HG02852 (cell line): ENCODE measurements around the gene PSPN.
"Not testable (repeated sequence)": the region's sequence is repeated elsewhere in the genome, so short reads cannot be mapped to it uniquely, and the experiment has no call there.

Experiments used
- ATAC-seq: cut with Tn5 transposase; IDR thresholded peaks from one replicate; pipeline ENCODE4 v1.9.1; 2021; ENCODE audit warnings: mild to moderate bottlenecking, moderate library complexity; ENCODE audit not compliant: unreplicated experiment

The PSPN gene

GRCh38 chr19:6406401-6406800 lies 30.7 kb upstream of the PSPN start:
- ATAC-seq = no peak

DNA sequence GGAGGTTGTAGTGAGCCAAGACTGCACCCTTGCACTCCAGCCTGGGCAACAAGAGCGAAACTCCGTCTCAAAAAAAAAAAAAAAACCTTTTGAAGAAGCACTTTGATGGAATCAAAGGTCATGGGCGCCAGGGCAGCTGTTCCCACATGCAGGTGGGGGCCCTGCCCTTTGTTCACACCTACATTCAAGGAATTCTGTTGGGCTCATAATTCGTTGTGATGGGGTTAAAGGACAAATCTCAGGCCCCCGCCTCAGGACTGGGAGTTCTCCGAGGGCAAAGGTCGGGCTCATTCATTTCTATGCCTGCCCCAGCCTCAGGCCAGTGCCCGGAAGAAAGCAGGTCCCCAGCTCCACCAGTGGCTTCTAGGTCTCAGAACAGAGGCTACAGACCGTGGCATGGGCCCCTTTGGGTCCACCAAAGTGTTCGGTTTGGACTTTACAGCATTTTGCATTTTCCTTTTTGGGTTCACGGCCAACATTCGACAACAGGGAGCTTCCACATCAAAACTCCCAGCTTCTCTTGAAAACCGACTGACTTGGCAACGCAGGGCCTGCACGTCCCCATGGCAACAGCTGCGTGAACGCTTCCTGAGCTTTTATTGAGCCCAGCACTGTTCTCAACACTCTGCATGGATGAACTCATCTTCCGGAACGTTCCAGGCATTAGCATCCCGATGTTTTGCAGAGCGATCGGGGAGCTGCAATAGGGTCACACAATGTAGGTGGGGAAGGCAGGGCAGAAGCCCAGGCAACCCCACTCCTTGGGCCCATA lies 27.3 kb upstream of the PSPN start:
- no peak for ATAC-seq

- ATAC-seq = no peak
Observed at GRCh38 chr19:6402058-6402457, 26.3 kb upstream of the PSPN start.

DNA sequence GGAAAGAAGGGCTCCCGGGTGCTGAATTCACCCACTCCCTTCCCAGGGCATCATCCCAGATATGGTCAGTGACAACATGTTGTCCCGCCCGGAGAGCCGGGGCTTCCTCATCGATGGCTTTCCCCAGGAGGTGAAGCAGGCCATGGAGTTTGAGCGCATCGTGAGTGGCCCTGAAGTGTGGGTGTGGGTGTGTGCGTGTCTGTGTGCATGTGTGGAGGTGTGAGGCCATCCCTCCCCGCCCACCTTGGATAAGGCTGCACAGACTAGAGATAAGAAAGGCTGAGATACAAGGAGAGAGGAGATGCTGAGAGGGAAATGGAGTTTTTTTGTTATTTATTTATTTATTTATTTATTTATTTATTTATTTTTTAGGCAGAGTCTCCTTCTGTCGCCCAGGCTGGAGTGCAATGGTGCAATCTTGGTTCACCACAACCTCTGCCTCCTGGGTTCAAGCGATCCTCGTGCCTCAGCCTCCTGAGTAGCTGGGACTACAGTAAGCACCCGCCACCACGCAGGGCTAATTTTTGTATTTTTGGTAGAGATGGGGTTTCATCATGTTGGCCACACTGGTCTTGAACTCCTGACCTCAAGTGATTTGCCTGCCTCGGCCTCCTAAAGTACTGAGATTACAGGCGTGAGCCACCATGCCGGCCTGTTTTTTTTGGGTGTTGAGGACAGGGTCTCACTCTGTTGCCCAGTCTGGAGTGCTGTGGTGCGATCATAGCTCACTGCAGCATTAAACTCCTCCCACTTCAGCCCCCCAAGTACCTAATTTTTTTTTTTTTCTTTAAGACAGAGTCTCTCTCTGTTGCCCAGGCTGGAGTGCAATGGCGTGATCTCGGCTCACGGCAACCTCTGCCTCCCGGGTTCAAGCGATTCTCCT lies 24.6 kb upstream of the PSPN start:
- not testable (repeated sequence) for ATAC-seq

GRCh38 chr19:6396305-6396704 lies 20.6 kb upstream of the PSPN start:
- ATAC-seq = no peak

GRCh38 chr19:6394831-6395230 lies 19.1 kb upstream of the PSPN start:
- ATAC-seq = no peak

DNA sequence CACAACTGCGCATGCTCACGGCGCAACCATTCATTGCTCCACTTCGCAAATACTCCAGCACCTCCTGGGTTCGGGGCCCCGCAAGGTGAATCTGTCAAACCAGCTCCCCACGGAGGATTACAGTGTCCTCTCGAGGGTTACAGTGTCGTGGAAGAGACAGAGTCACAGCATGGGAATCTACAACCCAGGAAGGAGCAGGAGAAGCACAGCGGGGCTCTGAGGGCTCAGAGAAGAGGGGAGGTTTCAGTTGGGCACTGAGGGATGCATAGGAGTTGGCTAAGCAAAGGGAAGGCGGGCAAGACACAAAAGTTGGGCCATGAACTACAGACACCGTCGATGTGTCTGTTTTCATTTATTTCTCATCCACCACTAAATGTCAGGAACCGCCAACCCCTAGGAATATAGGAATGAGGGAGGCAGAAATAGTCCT lies 18.3 kb upstream of the PSPN start:
- ATAC-seq = no peak

- ATAC-seq = peak; percentile 81
Observed at GRCh38 chr19:6393074-6393982, 17.6 kb upstream of the PSPN start, which contains the start of gene GTF2F1. TSS of gene GTF2F1 (minus strand) at chr19:6393164. CDS start at chr19:6392995, 169 bp downstream.

DNA sequence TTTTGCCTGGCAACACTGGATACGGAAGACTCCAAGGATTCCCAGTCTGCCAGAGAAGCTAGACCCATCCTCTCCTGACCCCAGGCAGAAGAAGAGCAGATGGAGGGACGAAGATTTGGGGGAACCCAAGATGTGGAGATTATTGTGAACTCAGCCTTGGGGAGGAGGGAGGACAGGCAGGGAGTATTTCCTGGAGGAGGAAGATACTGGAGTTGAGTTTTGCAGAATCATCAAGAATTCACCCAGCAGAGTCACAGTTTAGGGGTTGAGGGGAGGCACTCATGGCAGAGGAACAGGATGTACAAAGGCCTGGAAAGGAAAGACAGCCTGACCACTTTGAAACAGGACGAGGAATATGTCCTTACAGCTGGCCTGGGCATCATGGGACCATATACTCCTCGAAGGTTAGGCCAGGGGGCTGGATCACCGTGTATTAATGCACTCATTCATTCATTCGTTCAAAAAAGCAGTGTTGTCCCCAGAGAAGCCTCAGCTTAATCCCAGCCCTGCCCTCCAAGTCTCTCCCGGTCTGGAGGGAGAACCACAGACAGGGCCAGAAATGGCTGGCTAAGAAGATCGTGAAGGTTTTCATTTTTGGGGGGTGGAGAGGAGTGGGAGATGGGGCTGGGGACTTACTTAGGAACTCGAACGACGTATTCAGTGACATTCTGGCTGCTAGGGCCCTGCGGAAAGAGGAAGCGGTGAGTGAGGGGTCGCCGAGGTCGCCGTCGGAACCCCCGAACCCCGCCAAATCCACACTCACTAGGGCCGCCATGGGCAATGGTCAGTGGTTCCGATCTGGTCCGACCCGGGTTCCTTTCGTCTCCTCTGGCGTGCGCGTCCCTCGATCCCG lies 16.7 kb upstream of the PSPN start:
- no peak for ATAC-seq

DNA sequence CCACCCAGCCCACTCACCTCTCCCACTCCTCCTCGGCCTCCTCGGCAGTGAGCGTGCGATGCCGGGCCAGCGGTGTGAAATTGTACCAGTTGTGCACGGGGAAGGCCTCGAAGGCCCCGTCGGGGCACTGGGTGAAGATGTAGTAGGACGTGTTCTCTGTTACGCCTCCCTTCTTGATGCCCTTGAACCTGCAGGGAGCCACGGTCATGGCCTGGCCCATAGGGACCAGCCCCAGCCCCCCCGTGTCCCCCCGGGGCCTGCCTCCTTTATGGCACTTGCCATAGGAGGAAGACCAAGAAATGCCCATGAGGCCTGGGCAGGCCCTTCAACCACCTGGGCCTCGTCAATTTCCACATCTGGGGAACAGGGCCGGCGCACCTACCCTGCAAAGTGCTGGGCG lies 11.6 kb upstream of the PSPN start:
- ATAC-seq = no peak

DNA sequence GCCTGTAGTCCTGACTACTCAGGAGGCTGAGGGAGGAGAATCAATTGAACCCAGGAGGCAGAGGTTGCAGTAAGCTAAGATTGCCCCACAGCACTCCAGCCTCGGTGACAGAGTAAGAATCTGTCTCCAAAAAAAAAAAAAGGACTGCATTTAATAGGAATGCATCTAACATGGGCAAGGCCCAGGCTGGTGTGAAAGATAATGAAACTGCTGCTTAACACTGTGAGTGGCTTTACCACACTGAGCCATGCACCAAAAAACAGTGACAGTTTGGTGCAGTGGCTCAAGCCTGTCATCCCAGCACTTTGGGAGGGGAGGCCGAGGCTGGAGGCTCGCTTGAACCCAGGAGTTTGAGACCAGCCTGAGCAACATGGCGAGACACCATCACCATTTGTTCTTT lies 8.6 kb upstream of the PSPN start:
- no peak for ATAC-seq

GRCh38 chr19:6383188-6383587 lies 7.5 kb upstream of the PSPN start:
- no peak for ATAC-seq

GRCh38 chr19:6381030-6381750 lies 5.5 kb upstream of the PSPN start:
- ATAC-seq = no peak

DNA sequence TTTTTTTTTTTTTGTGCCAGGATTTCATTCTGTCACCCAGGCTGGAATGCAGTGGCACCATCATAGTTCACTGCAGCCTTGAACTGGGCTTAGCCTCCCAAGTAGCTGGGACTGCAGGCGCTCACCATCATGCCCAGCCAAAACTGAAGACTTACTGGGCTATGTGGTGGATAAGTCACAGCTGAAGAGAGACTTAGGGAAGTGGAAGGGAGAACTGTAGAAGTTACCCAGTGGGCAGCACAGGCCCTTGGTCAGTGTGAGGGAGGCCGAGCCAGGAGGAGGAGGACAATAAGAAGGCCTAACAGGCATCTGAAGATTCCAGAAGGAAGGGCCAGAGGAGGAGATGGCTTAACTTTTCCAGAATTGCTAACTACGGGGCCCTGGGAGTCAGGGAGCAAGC lies 4.0 kb upstream of the PSPN start:
- no peak for ATAC-seq

DNA sequence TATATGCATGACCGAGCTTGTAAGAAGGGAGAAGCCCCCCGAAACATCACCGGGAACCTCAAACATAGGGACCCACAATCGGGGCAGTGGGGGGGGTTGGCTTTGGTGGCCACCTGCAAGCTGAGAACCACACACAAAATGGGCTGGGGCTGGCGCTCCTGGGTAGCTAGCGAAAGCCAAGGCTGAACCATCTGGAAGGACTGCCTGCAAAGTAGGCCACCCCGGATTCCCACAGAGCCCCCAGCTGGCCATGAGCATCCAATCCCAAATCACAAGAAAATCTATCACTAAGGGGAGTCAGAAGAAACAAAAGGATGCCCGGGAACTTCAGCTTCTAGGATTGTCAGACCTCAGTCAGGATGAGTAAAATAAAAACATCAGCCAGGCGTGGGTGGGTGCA lies 2.8 kb upstream of the PSPN start:
- ATAC-seq = no peak

GRCh38 chr19:6378041-6378440 lies 2.3 kb upstream of the PSPN start:
- no peak for ATAC-seq

DNA sequence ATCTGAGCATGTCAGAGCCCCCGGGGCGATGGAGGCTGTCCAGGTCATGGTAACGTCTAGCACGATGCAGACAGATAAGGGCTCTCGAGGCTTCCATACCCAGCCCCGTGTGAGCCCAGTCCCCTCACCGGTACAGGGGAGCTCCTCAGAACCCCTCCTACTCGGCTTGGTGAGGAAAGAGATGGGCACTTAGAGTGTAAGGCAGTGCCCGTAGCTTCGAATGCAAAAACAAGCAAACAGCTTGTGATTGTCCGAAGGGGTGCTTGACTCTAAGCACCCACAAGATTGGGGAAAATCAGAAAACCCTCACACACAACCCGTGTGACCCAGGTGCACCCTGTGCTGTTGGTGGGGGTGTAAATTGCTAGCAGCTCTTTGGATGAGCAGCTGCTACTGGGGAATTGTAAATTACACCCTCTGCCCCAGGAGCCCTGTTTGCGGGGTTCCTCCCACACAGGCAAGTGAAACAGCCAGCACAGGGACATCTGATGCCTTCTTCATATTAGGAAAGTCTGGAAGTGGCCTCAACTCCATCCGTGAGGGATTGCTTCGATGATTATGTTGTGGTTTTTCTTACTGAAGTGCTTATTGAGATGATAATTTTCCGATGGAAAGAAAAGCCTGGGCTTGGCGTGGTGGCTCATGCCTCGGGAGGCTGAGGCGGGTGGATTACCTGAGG lies 918 bp upstream of the PSPN start:
- ATAC-seq = no peak

DNA sequence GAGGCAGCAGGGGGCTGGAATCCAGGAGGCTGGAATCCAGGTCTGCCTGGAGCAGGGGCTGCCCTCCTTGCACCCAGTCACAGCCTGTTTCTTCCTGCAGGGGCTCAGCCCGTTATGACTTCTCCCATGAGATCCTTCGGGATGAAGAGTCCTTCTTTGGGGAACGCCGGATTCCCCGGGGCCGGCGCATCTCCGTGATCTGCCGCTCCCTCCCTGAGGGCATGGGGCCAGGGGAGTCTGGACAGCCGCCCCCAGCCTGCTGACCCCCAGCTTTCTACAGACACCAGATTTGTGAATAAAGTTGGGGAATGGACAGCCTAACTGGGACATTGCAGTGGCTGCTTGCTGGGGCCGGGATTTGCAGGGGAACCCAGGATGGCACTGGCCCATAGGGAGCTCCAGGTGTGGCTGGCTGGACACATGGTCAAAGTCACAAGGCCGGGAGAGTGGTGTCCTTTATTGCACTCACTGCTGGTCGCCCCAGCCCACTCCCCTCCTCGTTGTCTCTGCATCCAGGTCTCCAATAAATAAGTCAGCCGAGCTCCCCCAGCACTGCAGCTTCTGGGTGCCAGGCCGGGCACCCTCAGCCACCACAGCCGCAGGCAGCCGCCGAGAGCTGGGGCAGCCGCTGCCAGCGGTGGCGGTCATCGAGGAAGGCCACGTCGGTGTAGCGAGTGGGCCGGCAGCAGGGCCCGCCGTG lies 872 bp downstream of the PSPN start:
- no peak for ATAC-seq
